NAMALWA (cell line): ENCODE measurements around the gene ACSS3.

Source experiments
- DNase-seq: peaks from one replicate; pipeline ENCODE4 v3.0.0-alpha.2; 2015; ENCODE audit warnings: low spot score

ACSS3 gene

DNA sequence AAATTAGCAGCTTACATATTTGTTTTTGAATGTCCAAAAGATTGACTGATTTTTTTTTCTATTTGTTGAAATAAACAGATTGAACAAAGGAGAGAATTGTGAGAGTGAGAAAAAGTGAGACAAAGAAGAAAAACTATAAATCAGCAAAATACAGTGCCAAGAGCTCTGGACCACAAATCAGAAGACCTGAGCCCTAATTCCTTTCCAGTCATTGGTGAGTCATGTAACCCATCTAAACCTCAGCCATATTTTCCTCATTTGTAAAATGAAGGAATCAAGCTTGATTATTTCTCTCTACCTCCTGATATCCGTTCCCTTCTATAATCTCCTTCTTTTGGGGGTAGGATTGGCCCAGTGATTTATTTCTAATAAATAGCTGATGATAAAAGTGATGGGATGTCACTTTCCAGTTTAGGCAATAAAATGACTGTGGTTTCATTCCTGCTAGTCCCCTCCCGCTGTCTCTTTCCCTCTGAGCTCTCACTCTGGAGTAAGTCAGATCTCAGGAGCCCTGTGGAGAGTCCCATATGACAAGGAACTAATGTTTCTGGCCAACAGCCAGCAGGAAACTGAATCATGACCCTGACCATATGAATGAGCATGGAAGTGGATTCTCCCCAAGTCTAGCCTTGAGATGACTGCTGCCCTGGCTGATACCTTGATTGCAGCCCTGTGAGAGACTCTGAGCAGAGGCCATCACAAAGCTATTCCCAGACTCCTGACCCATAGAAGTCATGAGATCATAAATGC, 218.9 kb downstream of the ACSS3 start:
- no peak for DNase-seq

DNA sequence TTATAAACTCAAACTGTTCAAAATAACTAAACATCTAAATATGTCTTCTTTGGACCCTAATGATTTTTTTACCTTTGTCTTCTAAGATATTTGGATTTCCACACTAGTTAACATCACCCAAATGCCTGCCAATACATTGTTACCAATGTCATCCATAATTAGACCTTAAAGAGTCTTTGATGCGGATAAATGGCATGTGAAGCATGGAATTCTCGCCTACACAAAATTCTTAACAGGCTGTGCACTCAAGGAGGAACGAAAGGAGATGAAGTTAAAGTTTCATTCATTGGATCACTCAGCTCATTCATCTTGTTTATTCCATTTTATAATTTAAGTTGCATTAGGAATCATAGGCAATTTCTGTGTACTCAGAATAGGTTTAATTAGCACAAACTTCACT, 219.7 kb downstream of the ACSS3 start:
- no peak for DNase-seq

DNA sequence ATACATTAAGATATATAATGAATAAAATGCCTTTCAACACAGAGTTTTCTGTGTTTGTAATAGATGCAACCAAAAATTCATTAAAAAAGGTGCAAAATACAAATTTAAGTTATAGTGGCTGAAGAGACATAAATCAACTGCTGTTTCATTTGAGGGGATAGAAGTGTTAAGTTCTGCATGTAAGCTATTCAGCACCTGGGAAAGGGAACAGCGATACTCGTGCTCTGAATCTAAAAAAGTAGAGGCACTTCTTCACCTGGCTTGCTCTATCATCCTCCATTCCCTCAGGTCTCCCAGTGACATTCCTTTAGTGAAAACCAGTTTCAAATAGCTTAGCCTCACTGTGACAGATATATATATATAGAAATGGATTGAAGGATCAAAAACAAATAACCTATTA, 222.6 kb downstream of the ACSS3 start:
- no peak for DNase-seq

DNA sequence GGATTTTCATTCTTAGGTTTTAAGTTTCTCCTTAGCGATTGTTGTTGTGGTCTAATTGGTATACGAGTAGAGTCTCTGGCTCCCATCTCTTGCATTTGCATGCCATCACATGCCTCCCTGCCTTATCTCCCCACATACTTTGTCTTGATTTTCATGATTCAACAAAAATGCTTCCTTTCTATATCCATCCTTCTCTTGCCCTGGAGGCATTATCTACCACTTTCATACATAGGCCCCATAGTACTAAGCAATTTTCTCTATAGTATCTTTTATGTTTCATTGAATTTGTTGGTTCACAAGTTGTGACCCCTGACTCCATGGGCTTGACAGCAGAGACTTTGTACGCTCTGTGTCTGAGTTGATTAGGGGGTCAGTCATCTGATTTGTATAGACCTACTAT, 226.1 kb downstream of the ACSS3 start:
- no peak for DNase-seq
